Ovary (tissue), 9 donors: ENCODE measurements around the gene CCDC137. TPM values are rescaled to one million over a fixed set of nuclear protein-coding genes. Genes with fewer than 3 reads are reported as not detected.

ENCODE experiments used
- DNase-seq, 5 donors: peaks; one replicate each; pipeline ENCODE4 v3.0.0-alpha.2; 2019 to 2020
- H3K27ac ChIP-seq, 2 donors: fragments of 200-600 bp; one replicate each; pipeline versions ENCODE4 v1.5.1 to v1.8.0; 2019 to 2022
- H3K27me3 ChIP-seq: fragments of 200-600 bp; one replicate; pipeline ENCODE4 v1.8.0; 2022
- H3K36me3 ChIP-seq: fragments of 200-600 bp; sonication (generic); one replicate; pipeline ENCODE4 v1.5.1; 2019
- H3K4me1 ChIP-seq: one replicate; pipeline ENCODE4 v1.8.1; 2013; ENCODE audit warnings: mild to moderate bottlenecking, moderate library complexity; ENCODE audit not compliant: insufficient read depth
- H3K4me3 ChIP-seq: fragments of 200-600 bp; sonication (generic); one replicate; pipeline ENCODE4 v1.5.1; 2017
- H3K9me3 ChIP-seq, 2 donors: fragments of 200-600 bp in 1 of 2; sonication (generic) in 1 of 2; one replicate each; pipeline versions ENCODE4 v1.5.1 to v1.8.1; 2013 to 2019; ENCODE audit warnings: mild to moderate bottlenecking in 1 of 2, moderate library complexity in 1 of 2
- CTCF ChIP-seq, 3 donors: fragments of 450-650 bp in 2 of 3; fragments of 200-600 bp in 1 of 3; IDR thresholded peaks; one replicate each; pipeline versions ENCODE4 v1.5.1 to v1.8.0; 2016 to 2022; ENCODE audit warnings: antibody characterized with exemption in 3 of 3, mild to moderate bottlenecking in 1 of 3
- EP300 ChIP-seq: sonication (generic); formaldehyde crosslinking; IDR thresholded peaks from one replicate; pipeline ENCODE4 v1.6.1; 2017; ENCODE audit warnings: antibody characterized with exemption
- POLR2A ChIP-seq: fragments of 450-650 bp; IDR thresholded peaks from one replicate; pipeline ENCODE4 v1.6.1; 2017; ENCODE audit warnings: antibody characterized with exemption, mild to moderate bottlenecking, moderate library complexity
- WGBS, 3 donors: extraction: QIAGEN DNeasy Blood & Tissue Kit in 1 of 3; methylation state at CpG; one replicate each; pipeline versions ENCODE4 v1.1.5 to v1.1.7; 2013 to 2017; 5-methylcytosine and 5-hydroxymethylcytosine counted together
- intact Hi-C, 4 donors: fragments of 100-400 bp; cut with DNase I; formaldehyde crosslinking; loops; one replicate each; pipeline versions ENCODE4 v1.11.0 to v1.15.1; 2022 to 2023
- polyA plus RNA-seq, 2 donors: library from polyadenylated mRNA; stranded (reverse); fragments of 200-250 nt in 1 of 2; fragments of 350-450 nt in 1 of 2; fragmentation: Illumina TruSeq in 1 of 2; extraction: RNeasy Lipid Tissue Mini Kit (QIAGEN cat#74804) in 1 of 2; gene quantifications; one replicate each; pipeline ENCODE4 v1.2.3, GENCODE V29; 2013 to 2014
- total RNA-seq, 7 donors: library from RNA; depleted of rRNA in 2 of 7; stranded (reverse); fragments of >200 nt in 2 of 7; fragmentation: NEBNext Ultra II Directional in 3 of 7; extraction: Animal tissue kit (Norgen Biotek cat#: 25700) in 3 of 7; gene quantifications; one replicate each; pipeline versions ENCODE4 v1.1.0 to v1.2.4, GENCODE V29; 2016 to 2023
- donor health status: DM: no; HTN: no; CAD: no; lungs with moderate emphysema.
- donor health status: DM: no; HTN: no; CAD: no.
- donor health status: Bipolar disorder and iron deficiency.
- donor health status: DM: yes; HTN: yes; CAD: no.
- donor health status: DM: no; HTN: no; CAD: no.
- donor health status: DM: yes; HTN: yes; CAD: no.

Gene CCDC137
- total and polyA plus RNA-seq, 9 donors: 5.1 to 17.8 (median 9.4) TPM

- H3K36me3 ChIP-seq: no peaks in the 10 kb centered on the region
- TF ChIP-seq CTCF (IDR thresholded peaks at IDR 0.05) (no peak), EP300 (no peak), POLR2A (no peak)
- H3K27me3 ChIP-seq: peaks cover 14% of the 10 kb centered on the region
- no peak overlapping the region for H3K27ac ChIP-seq
- intact Hi-C loops: no loop called here
- DNase-seq: no peak
- no peaks in the 10 kb centered on the region for H3K4me1 ChIP-seq
- no peak overlapping the region for H3K4me3 ChIP-seq
- H3K9me3 ChIP-seq: peaks cover 0 to 10% of the 10 kb centered on the region in 2 donors
- WGBS, 3 donors: 48 to 69% (median 51%) methylated on average over 14 of the region's 14 CpGs
These were observed 17.8 kb upstream of the CCDC137 start for GRCh38 chr17:81648707-81649085.

GRCh38 chr17:81650951-81651350, 15.6 kb upstream of the CCDC137 start:
- Histone ChIP-seq H3K27me3 (peaks cover 14% of the 10 kb centered on the region), H3K27ac (no peak overlapping the region), H3K4me1 (no peaks in the 10 kb centered on the region), H3K4me3 (no peak overlapping the region), H3K36me3 (no peaks in the 10 kb centered on the region), H3K9me3 (peaks cover 0 to 10% of the 10 kb centered on the region in 2 donors)
- DNase-seq: no peak
- WGBS, 3 donors: 40 to 49% (median 46%) methylated on average over 9 of the region's 9 CpGs
- intact Hi-C loops: no loop called here
- TF ChIP-seq EP300: no peak
- no peak for TF ChIP-seq CTCF (IDR thresholded peaks at IDR 0.05)
- TF ChIP-seq POLR2A: no peak

GRCh38 chr17:81651692-81652091, 14.8 kb upstream of the CCDC137 start:
- no peak for DNase-seq
- peaks cover 14% of the 10 kb centered on the region for H3K27me3 ChIP-seq

GRCh38 chr17:81652906-81653771, 13.4 kb upstream of the CCDC137 start:
- H3K27me3 ChIP-seq: peaks cover 14% of the 10 kb centered on the region
- H3K4me3 ChIP-seq: no peak overlapping the region
- intact Hi-C loops: no loop called here
- no peaks in the 10 kb centered on the region for H3K36me3 ChIP-seq
- no peak for TF ChIP-seq POLR2A
- no peak for TF ChIP-seq EP300
- TF ChIP-seq CTCF (IDR thresholded peaks at IDR 0.05): no peak
- H3K9me3 ChIP-seq: peaks cover 0 to 10% of the 10 kb centered on the region in 2 donors
- no peak overlapping the region for H3K27ac ChIP-seq
- no peaks in the 10 kb centered on the region for H3K4me1 ChIP-seq
- no peak for DNase-seq
- 19 to 25% (median 24%) methylated on average over 22 to 27 of the region's 27 CpGs for WGBS, 3 donors

More at GRCh38 chr17:81651692-81652091, 14.8 kb upstream of the CCDC137 start:
- Histone ChIP-seq H3K9me3 (peaks cover 0 to 10% of the 10 kb centered on the region in 2 donors), H3K27ac (no peak overlapping the region), H3K36me3 (no peaks in the 10 kb centered on the region), H3K4me1 (no peaks in the 10 kb centered on the region), H3K4me3 (no peak overlapping the region)
- 58 to 63% (median 60%) methylated on average over 10 of the region's 10 CpGs for WGBS, 3 donors
- intact Hi-C loops: no loop called here
- TF ChIP-seq EP300 (no peak), CTCF (IDR thresholded peaks at IDR 0.05) (no peak), POLR2A (no peak)
